Measurements from ENCODE around the gene KLK5.
"Not testable (repeated sequence)": the region's sequence is repeated elsewhere in the genome, so short reads cannot be mapped to it uniquely, and the experiment has no call there.

The KLK5 gene

DNA sequence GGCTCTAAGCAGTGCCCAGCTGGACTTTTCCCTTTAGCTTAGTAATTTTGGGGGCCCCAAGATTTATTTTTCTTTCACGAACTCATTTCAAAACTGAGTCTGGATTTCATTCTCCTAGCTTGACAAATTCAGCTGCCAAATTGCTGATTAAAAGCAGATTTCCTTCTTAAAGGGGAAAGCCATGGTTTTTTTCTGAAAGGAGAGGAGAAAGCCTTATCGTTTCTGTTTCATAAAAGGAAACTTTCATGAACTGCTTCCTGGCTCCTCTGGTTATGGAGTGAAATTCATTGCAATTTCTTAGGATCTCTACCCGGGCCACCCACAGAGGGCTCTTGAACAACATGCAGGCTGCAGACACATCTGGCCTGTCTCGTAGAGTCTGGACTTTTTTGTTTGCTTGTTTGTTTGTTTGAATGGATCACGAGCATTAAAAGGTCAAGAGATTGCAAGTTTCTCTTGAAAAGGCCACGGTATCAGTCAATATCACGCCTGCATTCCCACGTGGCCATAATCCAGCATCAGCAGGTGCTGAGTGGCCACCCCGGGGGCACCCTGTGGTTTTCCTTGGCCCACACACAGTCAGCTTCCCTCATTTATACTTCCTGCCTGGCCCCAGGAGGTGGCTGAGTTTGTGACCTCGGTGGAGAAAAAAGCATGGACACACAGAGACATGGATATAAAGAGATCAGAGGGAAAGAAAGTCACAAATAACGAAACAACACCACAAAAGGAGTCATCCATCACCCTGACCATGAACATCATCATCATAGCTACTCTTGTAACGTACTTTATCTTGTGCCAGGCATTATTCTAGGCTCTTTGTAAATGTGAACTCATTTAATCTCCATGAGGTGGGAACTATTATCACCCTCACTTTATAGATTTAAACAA is 31.2 kb downstream of the KLK5 start:
- no peak for DNase-seq

DNA sequence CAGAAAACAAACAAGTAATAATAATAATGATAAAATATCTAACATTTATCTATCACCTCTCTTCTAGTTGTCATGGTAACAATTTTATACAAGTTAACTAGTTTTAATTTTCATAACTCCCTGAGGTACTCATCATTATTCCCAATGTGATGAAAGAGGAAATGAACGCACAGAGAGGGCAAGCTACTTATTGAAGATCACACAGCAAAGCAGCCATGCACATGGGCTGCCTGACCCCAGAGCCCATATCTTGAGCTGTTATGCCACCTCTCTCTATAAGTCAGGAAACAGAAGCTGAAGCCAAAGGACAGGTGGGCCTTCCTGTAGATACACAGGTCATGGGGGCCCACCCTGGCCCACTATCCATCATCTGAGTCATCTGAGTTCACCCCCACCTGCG is 36.8 kb downstream of the KLK5 start:
- DNase-seq: no peak

DNA sequence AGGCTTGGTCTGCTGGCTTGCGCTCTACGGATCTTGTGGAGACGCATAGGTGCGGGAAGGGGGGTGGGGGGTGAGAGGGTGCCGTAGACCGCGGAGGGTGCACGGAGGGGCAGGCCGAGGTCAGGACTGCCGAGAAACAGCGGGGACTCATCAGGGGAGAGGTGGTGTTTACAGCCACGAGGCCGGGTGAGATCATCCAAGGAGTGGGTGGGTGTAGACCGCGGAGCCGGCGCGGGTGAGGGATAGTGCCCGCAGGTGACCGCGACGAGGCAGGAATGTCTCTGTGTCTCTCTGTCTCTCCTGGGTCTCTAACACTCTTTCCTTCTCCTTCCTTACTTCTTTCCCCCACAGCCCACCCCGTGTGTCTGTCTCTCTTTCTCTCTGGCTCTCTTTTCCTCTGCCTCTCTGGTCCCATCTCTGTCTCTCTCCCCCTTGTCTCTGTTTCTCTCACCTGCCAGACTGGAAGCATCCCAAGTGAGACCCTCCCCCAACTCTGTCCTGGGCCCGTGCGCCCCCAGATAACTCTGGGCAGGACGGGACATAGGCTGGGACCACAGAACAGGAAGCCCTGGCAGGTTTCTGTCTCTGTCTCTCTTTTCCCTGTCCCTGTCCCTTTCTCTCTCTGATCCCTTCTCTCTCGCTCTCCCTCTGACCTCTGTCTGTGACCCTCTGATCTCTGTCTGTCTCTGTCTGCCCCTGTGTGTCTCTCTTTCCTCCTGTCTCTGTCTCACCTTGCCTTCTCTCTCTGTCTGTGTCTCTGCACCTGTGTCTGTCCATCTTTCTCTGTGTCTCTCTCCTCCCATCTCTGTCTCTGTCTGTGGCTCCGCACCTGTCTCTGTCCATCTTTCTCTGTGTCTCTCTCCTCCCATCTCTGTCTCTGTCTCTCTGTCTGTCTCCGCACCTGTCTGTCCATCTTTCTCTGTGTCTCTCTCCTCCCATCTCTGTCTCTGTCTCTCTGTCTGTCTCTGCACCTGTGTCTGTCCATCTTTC is 39.8 kb downstream of the KLK5 start:
- DNase-seq: no peak

DNA sequence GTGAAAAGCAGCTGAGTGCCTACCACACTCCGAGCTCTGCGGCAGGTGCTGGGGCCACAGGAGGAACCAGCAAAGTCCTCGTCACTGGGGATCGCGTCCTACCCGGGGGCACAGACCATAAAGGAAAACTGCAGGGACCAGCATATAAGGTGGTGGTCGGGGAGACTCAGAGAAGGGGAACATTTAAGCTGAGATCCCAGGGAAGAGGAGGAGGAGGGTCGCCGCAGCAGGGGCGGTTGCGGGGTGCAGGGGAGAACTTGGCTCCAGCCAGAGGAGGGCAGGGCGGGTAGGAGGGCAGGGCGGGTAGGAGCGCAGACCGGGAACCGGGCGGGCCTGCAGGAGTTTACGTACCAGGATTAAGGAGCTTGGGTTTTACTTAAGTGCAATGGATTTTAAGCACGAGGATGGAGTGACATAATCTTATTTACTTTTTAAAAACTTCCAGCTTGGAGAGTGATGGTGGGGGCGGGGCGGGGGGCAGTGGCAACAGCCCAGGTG is 40.7 kb downstream of the KLK5 start:
- DNase-seq: no peak

DNA sequence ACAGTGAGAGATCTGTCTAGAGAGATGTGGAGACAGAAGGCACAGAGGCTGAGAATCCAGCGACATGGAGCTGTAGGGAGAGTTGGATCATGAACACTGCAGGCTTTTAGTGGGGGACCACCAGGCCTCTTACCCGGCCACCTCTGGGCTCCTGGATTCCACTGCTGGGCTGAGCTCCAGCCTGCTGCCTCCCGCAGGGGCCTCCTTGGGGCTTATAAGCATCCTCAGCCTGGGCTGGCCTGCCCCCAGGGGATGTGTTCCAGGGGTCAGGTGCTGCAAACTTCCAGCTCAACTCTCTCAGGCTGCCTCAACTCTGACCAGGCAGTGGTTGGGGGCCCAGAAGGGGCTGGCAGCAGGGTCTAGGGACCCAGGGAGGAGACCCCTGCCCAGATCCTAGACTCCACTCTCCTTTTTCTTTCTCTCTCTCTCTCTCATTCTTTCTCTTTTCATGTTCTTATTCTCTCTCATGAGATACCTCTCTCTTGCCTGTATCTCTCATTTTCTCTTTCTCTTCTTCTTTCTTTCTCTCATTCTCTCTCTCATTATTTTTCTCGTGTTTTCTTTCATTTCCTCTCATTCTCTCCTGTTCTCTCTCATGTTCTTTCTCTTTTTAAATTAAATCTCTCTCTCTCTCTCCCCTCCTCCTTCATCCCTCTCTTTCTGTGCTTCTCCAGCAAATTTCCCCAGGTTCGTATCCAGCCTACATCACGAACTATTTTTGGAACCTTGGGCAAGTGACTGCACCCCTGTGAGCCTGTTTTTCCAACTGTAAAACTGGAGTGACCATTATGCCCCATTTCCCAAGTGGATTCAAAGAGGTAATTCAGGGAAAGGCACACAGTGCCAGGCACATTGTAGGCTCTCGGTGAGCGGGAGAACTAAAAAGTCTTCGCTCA is 41.4 kb downstream of the KLK5 start, which contains the start of gene KLK4:
Gene KLK4, minus strand, starts transcription at position 190 of the 896 bp plus-strand sequence. CDS start 657 bp downstream, outside the sequence.
- DNase-seq: no peak

DNA sequence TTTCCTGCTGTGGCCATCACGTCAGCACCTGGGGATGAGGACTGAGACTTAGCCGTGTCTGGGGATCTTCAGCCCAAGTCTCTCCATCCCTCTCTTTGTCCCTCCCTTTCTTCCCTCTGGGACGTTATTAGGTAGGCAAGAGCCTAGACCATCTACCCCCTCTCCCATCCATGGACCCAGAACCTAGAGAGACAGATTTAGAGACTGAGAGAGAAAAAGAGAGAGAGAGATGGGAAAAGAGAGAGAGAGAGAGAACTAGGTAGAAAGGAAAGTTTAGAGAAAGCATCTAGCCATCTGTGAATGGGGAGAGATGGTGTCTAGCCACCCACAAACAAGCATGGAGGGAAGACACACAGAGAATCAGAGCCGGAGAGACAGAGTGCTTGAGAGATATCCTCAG is 42.1 kb downstream of the KLK5 start:
- DNase-seq: no peak

DNA sequence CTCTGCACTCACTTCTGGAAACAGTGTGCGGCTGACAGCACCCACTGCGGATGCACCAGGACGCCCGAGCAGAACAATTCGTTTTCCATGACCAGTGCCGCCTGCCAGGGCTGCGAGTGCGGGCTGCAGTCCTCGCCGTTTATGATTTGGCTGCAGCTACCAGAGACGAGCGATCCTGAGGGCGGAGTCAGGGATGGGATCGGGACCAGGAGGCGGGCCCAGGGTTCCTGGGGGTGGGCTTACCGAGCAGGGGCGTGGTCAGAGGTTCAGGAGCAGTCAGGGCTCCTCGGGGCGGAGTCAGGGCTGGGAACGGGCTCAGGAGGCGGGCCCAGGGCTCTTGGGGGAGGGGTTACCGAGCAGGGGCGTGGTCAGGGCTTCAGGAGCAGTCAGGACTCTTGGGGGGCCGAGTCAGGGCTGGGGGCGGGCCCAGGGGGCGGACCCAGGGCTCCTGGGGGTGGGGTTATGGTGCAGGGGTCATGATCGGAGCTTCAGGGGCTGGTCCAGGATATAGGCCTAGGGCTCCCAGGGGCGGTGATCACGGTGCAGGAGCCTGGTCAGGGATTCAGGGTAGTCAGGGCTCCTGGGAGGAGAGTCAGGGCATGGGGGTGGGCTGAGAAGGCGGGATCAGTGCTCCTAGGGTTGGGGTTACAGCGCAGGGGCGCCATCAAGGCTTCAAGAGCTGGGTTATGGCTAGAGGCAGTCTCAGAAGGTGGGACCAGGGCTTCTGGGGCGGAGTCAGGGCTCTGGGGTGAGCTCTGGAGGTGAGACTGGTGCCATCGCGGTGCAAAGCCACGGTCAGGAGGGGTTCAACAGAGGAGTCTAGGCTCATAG is 43.4 kb downstream of the KLK5 start:
- DNase-seq: no peak

DNA sequence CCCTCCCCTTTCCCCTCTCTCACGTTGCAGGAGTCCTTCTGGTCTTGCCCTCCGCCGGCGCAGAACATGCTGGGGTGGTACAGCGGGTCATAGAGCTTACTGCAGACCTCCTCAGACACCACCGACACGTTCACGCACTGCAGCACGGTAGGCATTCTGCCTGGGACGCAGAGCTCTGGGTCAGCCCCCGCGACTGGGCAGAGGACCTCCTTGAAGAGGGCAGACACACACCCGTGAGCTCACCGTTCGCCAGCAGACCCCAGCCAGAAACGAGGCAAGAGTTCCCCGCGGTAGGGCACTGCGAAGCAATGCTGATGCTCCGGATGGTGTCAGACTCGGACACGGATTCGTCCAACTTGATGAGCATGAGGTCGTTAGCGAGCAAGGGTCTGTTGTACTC is 44.5 kb downstream of the KLK5 start:
- no peak for DNase-seq

DNA sequence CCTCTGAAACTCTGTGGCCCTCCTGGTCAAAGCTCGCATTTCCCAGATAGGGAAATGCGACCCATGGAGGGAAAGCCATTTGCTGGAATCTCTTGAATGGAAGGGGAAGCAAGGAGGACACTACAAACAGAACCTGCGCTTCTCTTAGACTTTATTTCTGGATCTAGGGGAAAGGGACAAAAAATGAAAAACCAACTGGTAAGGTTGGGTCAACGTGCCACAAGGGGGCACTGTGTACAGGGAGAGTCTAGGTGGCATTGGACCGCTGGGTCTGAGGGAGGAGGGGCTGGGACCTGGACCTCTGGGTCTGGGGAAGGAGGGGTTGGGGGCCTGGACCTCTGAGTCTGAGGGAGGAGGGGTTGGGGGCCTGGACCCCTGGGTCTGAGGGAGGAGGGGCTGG is 46.6 kb downstream of the KLK5 start:
- peak; percentile 35 for DNase-seq

DNA sequence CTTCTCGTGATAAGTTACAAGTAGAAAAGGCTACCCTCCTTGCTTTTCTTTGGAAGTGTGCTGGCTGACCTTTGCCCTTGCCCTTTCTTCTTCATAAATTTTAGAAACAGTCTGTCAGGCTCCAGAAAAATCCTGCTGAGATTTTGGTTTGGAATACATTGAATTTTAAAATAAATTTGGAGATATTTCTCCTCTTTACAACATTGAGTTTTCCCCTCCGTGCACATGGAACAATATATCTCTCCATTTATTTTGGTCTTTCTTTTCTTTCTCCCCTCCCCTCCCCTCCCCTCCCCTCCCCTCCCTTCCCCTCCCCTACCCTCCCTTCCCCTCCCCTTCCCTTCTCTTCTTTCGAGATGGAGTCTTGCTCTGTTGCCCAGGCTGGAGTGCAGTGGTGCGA is 50.2 kb downstream of the KLK5 start:
- no peak for DNase-seq

DNA sequence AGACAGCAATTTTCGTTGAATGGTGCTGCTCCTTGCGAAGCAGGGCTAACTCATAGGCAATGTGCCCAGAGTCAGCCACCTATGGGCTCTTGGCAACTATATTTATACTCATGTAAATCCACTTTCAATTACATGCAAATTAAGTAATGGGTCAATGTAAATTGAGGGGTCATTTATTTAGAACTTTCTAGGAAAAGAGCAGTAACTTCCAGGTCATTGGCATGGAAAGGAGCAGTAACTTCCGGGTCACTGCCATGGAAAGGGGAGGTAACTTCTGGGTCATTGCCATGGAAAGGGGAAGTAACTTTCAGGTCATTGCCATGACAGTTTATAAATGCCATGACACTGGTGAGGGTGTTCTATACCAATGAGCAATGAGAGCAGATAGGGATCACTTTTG is 53.3 kb downstream of the KLK5 start:
- DNase-seq: no peak

DNA sequence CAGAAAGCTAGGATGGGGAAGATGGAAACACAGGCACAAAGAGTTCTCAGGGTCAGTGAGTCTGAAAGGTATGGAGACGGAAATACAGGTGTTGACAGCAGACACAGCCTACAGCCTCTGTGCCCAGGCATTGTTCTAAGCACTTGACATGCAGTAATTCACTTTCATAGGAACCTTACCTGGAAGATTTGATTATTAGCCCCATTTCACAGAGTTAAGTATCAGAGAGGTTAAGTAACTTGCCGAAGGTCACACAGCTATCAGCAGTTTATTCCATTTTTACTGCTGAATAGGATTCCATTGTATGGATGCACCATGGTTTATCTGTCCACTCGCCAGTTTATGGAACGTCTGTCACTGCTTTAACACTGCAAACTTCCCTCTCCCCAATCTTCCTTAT is 54.8 kb downstream of the KLK5 start:
- DNase-seq: no peak

DNA sequence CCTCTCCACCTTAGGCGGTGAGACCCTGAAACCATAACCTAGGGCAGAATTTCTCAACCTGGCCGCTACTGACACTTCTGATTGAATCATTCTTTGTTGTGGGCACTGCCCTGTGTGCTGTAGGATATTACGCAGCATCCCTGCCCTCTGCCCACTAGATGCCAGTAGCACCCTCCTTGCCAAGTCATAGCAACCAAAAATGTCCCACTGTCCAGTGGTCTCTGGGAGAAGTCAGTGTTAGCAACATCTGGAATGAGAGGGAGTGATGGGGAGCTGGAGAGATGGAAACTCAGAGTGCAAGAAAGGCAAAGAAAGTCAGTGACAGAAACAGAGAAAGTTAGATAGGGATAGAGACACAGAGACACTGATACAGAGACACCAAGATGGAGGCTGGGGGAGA is 55.2 kb downstream of the KLK5 start:
- DNase-seq: no peak

DNA sequence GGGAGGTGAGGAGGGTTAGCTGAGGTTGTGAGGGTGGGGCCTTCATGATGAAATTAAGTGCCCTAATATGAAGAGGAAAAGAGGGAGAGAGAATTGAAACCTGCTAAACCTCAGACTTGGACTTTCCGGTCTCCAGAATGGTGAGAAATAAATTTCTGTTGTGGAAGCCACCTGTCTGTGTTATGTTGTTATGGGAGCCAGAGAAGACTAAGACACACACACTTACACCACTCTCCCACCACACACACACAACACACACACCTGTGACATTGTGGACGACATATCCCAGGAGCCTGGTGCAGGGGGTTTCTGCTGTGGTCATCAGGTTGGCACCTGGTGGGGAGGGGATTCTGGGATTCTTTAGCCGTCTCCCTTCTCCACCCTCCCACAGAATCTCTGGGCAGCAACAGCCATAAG is 55.6 kb downstream of the KLK5 start:
- DNase-seq: no peak

DNA sequence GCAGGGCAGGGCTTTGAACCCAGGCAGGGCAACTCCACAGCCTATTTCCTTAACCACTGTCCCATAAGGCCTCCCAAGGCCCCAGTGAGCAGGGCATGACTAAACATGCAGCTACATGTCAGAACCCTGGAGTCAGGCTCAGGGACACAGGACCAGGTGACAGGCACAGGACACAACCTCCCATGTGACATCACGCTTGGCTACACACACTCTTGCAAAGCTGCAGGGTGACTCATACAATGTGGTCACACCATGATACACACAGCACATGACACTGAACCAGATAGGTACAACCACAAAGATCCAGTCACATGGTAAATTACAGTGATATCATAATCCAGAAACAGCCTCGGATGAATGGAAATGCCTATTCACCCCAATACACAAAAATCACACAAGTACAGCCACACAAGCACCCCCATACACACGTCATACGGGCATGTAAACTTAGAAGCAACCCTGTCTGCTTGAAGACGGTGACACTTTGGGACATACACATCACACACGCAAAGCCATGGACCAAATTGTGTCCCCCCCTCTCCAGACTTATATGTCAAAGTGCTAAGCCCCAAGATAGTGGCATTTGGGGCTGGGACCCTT is 56.1 kb downstream of the KLK5 start:
- DNase-seq: no peak

DNA sequence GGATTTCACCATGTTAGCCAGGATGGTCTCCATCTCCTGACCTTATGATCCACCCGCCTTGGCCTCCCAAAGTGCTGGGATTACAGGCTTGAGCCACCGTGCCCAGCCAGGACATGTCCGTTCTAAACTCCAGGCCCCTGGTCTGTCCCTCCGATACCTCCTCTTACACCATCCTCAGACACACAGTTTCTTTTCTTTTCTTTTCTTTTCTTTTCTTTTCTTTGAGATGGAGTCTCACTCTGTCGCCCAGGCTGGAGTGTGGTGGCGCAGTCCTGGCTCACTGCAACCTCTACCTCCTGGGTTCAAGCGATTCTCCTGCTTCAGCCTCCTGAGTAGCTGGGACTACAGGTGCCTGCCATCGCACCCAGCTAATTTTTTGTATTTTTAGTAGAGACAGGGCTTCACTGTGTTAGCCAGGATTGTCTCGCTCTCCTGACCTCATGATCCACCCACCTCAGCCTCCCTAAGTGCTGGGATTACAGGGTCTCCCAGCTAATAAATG is 56.7 kb downstream of the KLK5 start:
- not testable (repeated sequence) for DNase-seq

DNA sequence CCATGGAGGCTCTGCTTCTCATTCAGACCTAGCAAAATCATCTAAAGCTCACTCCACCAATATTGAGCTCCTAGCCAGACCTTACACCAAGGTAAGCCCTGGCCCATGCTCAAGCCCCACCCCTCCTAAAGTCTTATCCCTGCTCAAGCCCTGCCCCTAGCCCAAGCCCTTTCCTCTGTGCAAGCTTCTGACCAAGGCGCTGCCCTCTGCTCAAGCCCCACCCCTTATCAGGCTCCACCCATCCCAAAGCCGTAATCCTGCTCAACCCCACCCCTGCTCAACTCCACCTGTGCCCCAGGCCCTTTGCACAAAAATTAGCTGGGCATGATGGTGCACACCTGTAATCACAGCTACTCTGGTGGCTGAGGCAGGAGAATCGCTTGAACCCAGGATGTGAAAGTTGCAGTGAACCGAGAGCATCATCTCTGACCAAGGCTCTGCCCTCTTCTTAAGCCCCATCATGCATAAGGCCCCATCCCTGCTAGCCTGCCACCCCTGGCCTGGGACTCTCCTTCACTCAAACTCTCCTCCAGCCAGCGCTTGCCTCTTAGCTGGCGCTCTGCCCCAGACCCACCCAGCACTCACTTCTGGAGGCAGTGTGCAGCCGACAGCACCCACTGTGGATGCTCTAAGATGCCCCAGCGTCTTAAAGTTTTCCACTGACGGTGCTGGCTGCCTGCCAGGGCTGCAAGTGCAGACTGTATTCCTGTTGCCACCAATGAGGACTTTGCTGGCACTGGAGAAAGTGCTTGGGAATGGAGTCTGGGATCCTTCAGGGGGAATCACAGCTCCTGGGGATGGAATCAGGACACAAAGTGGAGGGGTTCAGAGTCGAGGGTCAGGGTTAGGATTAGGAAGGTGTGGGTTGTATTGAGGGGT is 58.1 kb downstream of the KLK5 start:
- DNase-seq: no peak

All from stimulated activated CD4-positive, alpha-beta T cell treated with anti-CD3 and anti-CD28 coated beads, Interleukin-12 subunit alpha, Interleukin-12 subunit beta, amount 100 ng/mL, for 4 hours (primary cell).